Stimulated activated naive B cell treated with anti-CD40 and anti-IgM and Interleukin-4, amounts not matched to agents 10 μg/mL and 1 μg/mL and 100 μg/mL, for 72 hours (primary cell): ENCODE data around the gene PRRT3.
"Not testable (repeated sequence)": the region's sequence is repeated elsewhere in the genome, so short reads cannot be mapped to it uniquely, and the experiment has no call there.

ENCODE experiments used
- ATAC-seq, 2 donors: fragments of 150-1000 bp; cut with Tn5 transposase; replicated peaks; 2 replicates each; pipeline ENCODE4 v1.10.0; 2021; ENCODE audit warnings: moderate library complexity in 1 of 2
- DNase-seq: peaks from one replicate; pipeline ENCODE4 v3.0.0; 2021
- H3K27ac Mint-ChIP-seq: one replicate; pipeline ENCODE4 v1.8.0; 2022; ENCODE audit warnings: mild to moderate bottlenecking, mixed read lengths
- H3K27me3 Mint-ChIP-seq, 2 donors: one replicate each; pipeline ENCODE4 v1.8.0; 2022; ENCODE audit warnings: mixed read lengths in 2 of 2
- H3K36me3 Mint-ChIP-seq, 2 donors: one replicate each; pipeline ENCODE4 v1.8.0; 2022; ENCODE audit warnings: mixed read lengths in 2 of 2, mild to moderate bottlenecking in 1 of 2
- H3K4me1 Mint-ChIP-seq, 2 donors: one replicate each; pipeline ENCODE4 v1.8.0; 2022; ENCODE audit warnings: mixed read lengths in 2 of 2, mild to moderate bottlenecking in 1 of 2
- H3K4me3 Mint-ChIP-seq, 2 donors: one replicate each; pipeline ENCODE4 v1.8.0; 2022; ENCODE audit warnings: mild to moderate bottlenecking in 2 of 2, mixed read lengths in 2 of 2, moderate library complexity in 1 of 2
- H3K9me3 Mint-ChIP-seq, 2 donors: one replicate each; pipeline ENCODE4 v1.8.0; 2022; ENCODE audit warnings: mixed read lengths in 2 of 2, mild to moderate bottlenecking in 1 of 2

PRRT3 gene

DNA sequence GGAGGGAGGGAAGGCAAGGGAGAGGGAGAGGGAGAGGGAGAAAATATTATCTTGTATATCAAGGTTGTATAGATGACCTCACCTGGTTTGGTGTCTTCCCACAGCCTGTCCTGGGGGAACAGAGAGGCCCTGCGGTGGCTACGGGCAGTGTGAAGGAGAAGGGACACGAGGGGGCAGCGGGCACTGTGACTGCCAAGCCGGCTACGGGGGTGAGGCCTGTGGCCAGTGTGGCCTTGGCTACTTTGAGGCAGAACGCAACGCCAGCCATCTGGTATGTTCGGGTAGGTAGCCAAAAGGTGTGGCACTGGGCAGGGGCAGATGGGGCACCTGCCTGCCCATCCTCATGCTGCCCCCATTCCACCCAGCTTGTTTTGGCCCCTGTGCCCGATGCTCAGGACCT is 11.5 kb downstream of the PRRT3 start:
- H3K27me3 Mint-ChIP-seq, result no peaks in the 10 kb centered on the region
- no peak overlapping the region for H3K27ac Mint-ChIP-seq
- no peak for DNase-seq
- peaks cover 0 to 1% of the 10 kb centered on the region in 2 donors for H3K9me3 Mint-ChIP-seq
- H3K36me3 Mint-ChIP-seq, result peaks cover 25 to 48% of the 10 kb centered on the region in 2 donors
- no peak for ATAC-seq
- H3K4me1 Mint-ChIP-seq, result peaks cover under 1 to 9% of the 10 kb centered on the region in 2 donors
- no peak overlapping the region for H3K4me3 Mint-ChIP-seq

DNA sequence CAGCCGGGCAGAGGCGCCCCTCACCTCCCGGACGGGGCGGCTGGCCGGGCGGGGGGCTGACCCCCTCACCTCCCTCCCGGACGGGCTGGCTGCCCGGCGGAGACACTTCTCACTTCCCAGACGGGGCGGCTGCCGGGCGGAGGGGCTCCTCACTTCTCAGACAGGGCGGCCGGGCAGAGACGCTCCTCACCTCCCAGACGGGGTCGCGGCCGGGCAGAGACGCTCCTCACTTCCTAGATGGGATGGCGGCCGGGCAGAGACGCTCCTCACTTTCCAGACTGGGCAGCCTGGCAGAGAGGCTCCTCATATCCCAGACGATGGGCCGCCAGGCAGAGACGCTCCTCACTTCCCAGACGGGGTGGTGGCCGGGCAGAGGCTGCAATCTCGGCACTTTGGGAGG is 12.3 kb downstream of the PRRT3 start:
- Mint-ChIP-seq H3K36me3 (peaks cover 32 to 51% of the 10 kb centered on the region in 2 donors), H3K4me3 (peak overlapping the region in 1 of 2 donors; percentile 25), H3K4me1 (peaks cover 9 to 13% of the 10 kb centered on the region in 2 donors)
- not testable (repeated sequence) for H3K9me3 Mint-ChIP-seq, H3K27me3 Mint-ChIP-seq, DNase-seq, ATAC-seq, H3K27ac Mint-ChIP-seq

DNA sequence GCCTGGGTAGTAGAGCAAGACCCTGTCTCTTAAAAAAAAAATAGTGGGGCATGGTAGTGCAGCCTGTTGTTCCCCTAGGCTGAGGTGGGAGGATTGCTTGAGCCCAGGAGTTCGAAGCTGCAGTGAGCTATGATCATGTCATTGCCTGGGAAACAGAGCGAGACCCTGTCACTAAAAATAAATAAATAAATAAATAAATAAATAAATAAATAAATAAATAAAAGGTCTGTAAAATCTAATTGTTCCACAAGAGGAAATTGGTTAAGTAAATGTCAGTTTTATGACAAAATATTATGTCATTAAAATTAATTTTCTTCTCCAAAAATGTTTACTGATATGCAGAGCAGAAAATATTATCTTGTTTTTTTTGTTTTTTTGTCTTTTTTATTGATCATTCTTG is 13.2 kb downstream of the PRRT3 start:
- Mint-ChIP-seq H3K4me3 (no peak overlapping the region), H3K36me3 (peaks cover 33 to 46% of the 10 kb centered on the region in 2 donors), H3K27me3 (no peaks in the 10 kb centered on the region), H3K27ac (no peak overlapping the region), H3K9me3 (peaks cover 0 to 1% of the 10 kb centered on the region in 2 donors), H3K4me1 (peaks cover 14 to 20% of the 10 kb centered on the region in 2 donors)
- ATAC-seq (no peak), DNase-seq (no peak)

DNA sequence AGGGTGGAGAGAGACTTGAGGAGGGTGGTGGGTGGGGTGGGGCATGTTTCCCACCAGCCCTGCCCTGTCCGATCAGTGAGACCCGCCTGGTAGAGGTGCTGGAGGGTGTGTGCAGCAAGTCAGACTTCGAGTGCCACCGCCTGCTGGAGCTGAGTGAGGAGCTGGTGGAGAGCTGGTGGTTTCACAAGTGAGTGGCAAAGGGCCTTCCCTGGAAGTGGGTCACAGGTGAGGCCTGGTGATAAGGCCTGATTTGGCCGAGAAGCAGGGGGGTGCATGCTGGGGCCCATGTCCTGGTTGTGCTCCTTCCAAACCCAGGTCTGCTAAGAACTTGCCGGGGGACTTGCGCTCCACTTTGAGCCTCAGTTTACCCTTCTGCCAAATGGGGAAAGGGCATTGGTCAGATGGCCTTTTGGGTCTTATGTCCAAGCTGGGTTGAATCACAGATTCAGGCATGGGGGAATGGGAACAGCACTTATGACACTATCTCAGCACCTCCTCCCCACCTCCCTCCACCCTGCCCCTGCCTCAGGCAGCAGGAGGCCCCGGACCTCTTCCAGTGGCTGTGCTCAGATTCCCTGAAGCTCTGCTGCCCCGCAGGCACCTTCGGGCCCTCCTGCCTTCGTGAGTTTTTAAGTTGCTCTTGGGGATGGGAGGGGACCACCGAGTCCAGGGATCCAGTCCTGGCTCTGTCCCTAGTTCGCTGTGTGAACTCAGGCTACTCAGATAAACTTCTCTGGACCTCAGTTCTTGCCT is 14.5 kb downstream of the PRRT3 start:
- H3K27ac Mint-ChIP-seq, result no peak overlapping the region
- peaks cover 30 to 34% of the 10 kb centered on the region in 2 donors for H3K36me3 Mint-ChIP-seq
- H3K9me3 Mint-ChIP-seq, result peaks cover 0 to 1% of the 10 kb centered on the region in 2 donors

DNA sequence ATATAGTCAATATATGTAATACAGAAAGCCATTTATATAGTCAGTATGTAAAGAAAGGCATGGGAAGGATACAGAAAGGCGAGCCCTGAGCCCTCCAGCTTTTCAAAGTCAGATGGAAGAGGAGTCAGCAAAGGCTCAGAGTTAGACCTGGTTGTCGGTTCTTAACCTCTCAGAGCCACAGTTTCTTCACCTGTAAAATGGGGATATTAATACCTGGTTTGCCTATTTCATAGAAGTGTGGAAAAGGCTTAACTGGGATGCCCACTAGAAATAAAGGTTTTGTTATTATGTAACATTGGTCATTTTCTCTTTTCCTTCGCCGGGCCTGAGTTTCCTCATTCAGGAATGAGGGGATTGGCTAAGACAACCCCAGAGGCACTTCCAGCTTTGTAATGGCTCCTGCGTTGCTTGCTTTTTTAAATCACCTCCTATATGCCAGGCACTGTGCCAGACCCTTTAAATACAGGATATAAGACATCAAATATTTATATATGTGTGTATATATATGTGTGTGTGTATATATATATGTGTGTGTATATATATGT is 16.2 kb downstream of the PRRT3 start:
- ATAC-seq (no peak), DNase-seq (no peak)
- peaks cover 21 to 36% of the 10 kb centered on the region in 2 donors for H3K4me1 Mint-ChIP-seq
- no peaks in the 10 kb centered on the region for H3K27me3 Mint-ChIP-seq
- no peak overlapping the region for H3K27ac Mint-ChIP-seq
- no peak overlapping the region for H3K4me3 Mint-ChIP-seq
- peaks cover 30 to 31% of the 10 kb centered on the region in 2 donors for H3K36me3 Mint-ChIP-seq
- H3K9me3 Mint-ChIP-seq, result no peaks in the 10 kb centered on the region

More for the DNA sequence above, 14.5 kb downstream of the PRRT3 start:
- Mint-ChIP-seq H3K4me1 (peaks cover 14 to 30% of the 10 kb centered on the region in 2 donors), H3K27me3 (no peaks in the 10 kb centered on the region), H3K4me3 (no peak overlapping the region)
- no peak for ATAC-seq
- DNase-seq, result no peak

DNA sequence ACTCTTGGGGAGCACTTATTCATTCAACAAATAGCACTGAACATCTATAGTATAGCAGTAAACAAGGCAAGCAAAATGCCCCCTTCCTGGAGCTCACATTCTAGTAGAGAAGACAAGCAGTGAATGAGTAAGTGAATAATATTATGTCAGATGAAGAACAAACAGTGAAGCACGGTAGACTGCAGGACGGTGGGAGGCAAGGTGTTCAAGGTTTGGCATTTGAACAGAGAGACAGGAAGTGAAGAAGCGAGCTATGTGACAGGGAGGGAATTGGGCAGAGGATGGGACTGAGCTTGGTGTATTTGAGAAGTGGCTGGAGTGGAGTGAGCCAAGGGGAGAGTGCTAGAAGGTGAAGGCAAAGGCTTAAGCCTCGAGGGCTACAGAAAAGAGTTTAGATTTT is 17.2 kb downstream of the PRRT3 start:
- Mint-ChIP-seq H3K27ac (peak overlapping the region; percentile 98), H3K36me3 (peaks cover 26 to 27% of the 10 kb centered on the region in 2 donors), H3K4me3 (peak overlapping the region; percentile 96 to 99), H3K27me3 (no peaks in the 10 kb centered on the region), H3K4me1 (peaks cover 21 to 36% of the 10 kb centered on the region in 2 donors), H3K9me3 (no peaks in the 10 kb centered on the region)
- DNase-seq (no peak), ATAC-seq (no peak)

DNA sequence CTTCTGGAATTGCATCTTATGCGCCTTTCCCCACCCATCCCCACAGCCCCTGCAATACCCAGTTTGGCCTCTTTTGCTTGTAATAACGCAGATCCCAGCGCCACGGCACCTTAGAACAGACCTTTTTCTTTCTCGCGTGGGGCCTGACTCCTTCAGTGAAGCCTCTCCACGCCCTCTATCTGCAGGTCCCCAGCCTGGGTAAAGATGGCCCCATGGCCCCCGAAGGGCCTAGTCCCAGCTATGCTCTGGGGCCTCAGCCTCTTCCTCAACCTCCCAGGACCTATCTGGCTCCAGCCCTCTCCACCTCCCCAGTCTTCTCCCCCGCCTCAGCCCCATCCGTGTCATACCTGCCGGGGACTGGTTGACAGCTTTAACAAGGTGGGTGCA is 18.0 kb downstream of the PRRT3 start:
- Mint-ChIP-seq H3K9me3 (no peaks in the 10 kb centered on the region), H3K4me1 (peaks cover 21 to 36% of the 10 kb centered on the region in 2 donors), H3K27me3 (no peaks in the 10 kb centered on the region), H3K36me3 (peaks cover 26 to 27% of the 10 kb centered on the region in 2 donors), H3K4me3 (peak overlapping the region; percentile 96 to 99), H3K27ac (peak overlapping the region; percentile 98)
- no peak for DNase-seq
- no peak for ATAC-seq

DNA sequence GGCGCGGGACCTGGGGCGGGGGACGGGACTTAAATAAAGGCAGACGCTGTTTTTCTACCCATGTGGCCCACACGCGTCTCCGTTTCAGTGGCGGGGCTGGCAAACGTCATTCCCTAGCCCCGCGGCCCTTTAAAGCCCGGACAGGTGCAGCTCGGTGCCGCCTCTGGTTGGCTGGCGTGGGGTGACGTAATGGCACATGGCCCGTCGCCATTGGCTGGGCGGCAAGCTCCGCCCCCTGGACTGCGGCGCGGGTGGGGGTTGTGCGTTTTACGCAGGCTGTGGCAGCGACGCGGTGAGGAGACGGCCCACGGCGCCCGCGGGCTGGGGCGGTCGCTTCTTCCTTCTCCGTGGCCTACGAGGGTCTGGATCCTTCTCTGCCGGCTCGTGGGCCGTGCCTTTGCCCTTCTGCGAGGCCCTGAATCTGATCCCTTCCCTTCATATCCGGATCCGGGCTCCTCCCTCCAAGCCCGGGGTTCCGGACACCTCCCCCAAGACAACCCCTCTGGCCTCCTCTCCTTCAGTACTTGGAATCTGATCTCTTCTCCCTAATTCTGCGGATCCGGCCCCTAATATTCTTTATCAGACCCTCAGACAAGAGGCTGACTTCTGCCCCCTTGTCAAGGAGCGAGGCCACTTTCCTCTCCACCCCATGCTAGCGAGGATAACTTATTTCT is 18.5 kb downstream of the PRRT3 start, which contains the start of gene CRELD1:
Gene CRELD1, plus strand, starts transcription at position 274 of the 674 bp plus-strand sequence. CDS start 605 bp downstream, outside the sequence.
- Mint-ChIP-seq H3K9me3 (no peaks in the 10 kb centered on the region), H3K27me3 (no peaks in the 10 kb centered on the region), H3K36me3 (peaks cover 26 to 27% of the 10 kb centered on the region in 2 donors), H3K4me3 (peak within 1 kb of the TSS; percentile 96 to 99), H3K4me1 (peaks cover 21 to 36% of the 10 kb centered on the region in 2 donors), H3K27ac (peak within 1 kb of the TSS; percentile 98)
- ATAC-seq (peak; percentile 84 to 87), DNase-seq (peak; percentile 96)

DNA sequence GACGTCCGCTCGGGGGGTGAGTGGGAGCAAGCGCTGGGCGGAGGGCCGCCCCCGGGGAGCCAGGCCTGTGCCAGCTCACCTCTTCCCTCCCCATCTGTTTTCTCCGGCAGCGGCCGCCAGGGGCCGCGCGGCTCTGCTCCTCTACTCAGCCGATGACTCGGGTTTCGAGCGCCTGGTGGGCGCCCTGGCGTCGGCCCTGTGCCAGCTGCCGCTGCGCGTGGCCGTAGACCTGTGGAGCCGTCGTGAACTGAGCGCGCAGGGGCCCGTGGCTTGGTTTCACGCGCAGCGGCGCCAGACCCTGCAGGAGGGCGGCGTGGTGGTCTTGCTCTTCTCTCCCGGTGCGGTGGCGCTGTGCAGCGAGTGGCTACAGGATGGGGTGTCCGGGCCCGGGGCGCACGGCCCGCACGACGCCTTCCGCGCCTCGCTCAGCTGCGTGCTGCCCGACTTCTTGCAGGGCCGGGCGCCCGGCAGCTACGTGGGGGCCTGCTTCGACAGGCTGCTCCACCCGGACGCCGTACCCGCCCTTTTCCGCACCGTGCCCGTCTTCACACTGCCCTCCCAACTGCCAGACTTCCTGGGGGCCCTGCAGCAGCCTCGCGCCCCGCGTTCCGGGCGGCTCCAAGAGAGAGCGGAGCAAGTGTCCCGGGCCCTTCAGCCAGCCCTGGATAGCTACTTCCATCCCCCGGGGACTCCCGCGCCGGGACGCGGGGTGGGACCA is 19.2 kb downstream of the PRRT3 start:
- Mint-ChIP-seq H3K9me3 (no peaks in the 10 kb centered on the region), H3K27ac (peak overlapping the region; percentile 98), H3K27me3 (no peaks in the 10 kb centered on the region), H3K4me1 (peaks cover 21 to 36% of the 10 kb centered on the region in 2 donors), H3K36me3 (peaks cover 21 to 22% of the 10 kb centered on the region in 2 donors), H3K4me3 (peak overlapping the region; percentile 96 to 99)
- ATAC-seq (peak; percentile 84 to 85), DNase-seq (peak; percentile 85)

DNA sequence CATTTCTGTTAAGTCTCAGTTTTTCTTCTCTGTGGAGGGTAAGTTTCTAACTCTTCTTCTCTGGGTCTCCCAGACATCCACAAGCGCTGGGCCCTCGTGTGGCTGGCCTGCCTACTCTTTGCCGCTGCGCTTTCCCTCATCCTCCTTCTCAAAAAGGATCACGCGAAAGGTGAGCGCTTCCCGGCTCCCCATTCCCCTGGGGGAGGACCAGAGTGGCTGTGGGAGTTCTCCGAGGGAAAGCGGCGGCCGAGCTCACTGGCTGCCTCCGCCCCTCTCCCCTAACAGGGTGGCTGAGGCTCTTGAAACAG is 19.7 kb downstream of the PRRT3 start:
- no peaks in the 10 kb centered on the region for H3K9me3 Mint-ChIP-seq
- H3K36me3 Mint-ChIP-seq, result peaks cover 20% of the 10 kb centered on the region in 2 donors
- ATAC-seq, result no peak
- peak overlapping the region; percentile 96 to 99 for H3K4me3 Mint-ChIP-seq
- peaks cover 21 to 36% of the 10 kb centered on the region in 2 donors for H3K4me1 Mint-ChIP-seq
- peak overlapping the region; percentile 98 for H3K27ac Mint-ChIP-seq
- no peaks in the 10 kb centered on the region for H3K27me3 Mint-ChIP-seq
- no peak for DNase-seq

DNA sequence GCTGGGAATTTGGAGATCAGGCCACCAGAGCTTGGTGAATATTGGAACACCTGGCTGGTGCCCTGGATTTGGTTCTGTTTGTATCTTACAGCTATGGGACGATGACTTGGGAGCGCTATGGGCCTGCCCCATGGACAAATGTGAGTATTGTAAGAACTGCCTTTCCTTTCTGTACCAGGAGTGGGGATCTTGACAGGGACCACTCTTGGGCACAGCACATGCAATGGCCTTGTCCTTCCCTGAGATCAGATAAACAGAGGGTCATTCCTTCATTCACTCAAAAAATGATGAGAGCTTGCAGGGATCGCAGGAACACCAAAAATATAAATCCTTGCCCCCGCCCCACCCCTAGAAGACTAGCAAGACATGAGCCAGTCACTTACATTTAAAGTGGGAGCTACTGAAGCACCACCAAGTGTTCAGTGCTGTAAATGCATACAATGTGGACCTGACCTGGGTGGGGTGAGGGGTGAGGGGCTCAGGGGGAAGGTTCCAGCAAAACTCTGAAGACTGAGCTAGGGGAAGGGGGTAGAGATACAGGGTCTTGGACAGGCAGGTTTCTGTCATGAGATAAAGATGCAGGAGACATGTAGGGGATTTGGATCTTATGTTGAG is 21.3 kb downstream of the PRRT3 start:
- DNase-seq, result no peak
- Mint-ChIP-seq H3K27ac (no peak overlapping the region), H3K4me1 (peaks cover 21 to 36% of the 10 kb centered on the region in 2 donors), H3K9me3 (no peaks in the 10 kb centered on the region), H3K36me3 (peaks cover 11 to 14% of the 10 kb centered on the region in 2 donors), H3K27me3 (no peaks in the 10 kb centered on the region), H3K4me3 (no peak overlapping the region)
- ATAC-seq, result no peak

DNA sequence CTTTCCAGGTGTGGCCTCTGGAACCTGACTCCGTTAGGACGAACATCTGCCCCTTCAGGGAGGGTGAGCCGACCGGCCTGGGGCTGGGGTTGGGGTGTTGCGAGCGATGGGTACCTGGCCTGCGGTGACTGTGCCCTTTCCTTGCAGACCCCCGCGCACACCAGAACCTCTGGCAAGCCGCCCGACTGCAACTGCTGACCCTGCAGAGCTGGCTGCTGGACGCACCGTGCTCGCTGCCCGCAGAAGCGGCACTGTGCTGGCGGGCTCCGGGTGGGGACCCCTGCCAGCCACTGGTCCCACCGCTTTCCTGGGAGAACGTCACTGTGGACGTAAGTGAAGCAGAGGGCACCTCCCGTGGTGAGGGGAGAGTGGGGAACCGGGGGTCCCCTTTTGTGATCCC is 24.1 kb downstream of the PRRT3 start:
- H3K4me3 Mint-ChIP-seq, result no peak overlapping the region
- peaks cover 9 to 10% of the 10 kb centered on the region in 2 donors for H3K4me1 Mint-ChIP-seq
- no peak for ATAC-seq
- H3K27ac Mint-ChIP-seq, result no peak overlapping the region
- H3K36me3 Mint-ChIP-seq, result peaks cover 0 to 4% of the 10 kb centered on the region in 2 donors
- no peak for DNase-seq
- peaks cover 0 to 3% of the 10 kb centered on the region in 2 donors for H3K27me3 Mint-ChIP-seq
- no peaks in the 10 kb centered on the region for H3K9me3 Mint-ChIP-seq

DNA sequence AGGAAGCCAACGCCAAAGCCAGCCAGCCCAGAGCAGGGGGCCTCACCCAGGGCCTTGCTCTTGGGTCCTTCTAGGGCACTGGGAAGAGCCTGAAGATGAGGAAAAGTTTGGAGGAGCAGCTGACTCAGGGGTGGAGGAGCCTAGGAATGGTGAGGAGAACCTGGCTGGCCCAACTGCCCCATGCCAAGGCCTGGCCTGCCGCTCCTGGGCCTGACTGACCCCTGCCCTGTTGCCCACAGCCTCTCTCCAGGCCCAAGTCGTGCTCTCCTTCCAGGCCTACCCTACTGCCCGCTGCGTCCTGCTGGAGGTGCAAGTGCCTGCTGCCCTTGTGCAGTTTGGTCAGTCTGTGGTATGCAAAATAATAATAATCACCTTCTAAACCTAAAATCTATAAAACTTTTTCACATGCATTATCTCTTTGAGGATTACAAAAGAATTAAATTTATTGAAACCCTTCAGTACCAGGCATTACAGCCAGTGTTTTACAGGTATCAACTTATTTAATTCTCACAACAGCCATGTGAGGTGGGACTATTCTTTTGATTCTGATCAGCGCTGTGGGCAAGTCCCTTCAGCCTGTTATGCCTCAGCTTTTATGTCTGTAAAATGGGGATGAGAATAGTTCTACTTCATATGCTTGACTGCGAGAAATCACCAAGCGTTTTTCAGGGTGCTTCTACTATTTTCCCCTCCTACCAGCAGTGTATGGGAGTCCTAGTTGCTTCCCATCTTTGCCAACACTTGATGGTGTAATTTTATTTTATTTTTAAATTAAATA is 33.8 kb downstream of the PRRT3 start:
- Mint-ChIP-seq H3K4me1 (peaks cover 13 to 23% of the 10 kb centered on the region in 2 donors), H3K36me3 (no peaks in the 10 kb centered on the region), H3K4me3 (no peak overlapping the region), H3K27me3 (peaks cover 9 to 17% of the 10 kb centered on the region in 2 donors), H3K27ac (no peak overlapping the region), H3K9me3 (no peaks in the 10 kb centered on the region)
- ATAC-seq (no peak), DNase-seq (no peak)
